Sigmoid colon (tissue), 7 donors: Measurements from ENCODE around the gene TNFSF9. TPM values are rescaled to one million over a fixed set of nuclear protein-coding genes. Genes with fewer than 3 reads are reported as not detected.

Source experiments
- DNase-seq: peaks from one replicate; pipeline ENCODE4 v3.0.0-alpha.2; 2019
- H3K27ac ChIP-seq, 4 donors: fragments of 200-600 bp; sonication (generic); one replicate each; pipeline ENCODE4 v1.5.1; 2016 to 2019; ENCODE audit warnings: mild to moderate bottlenecking in 1 of 4
- H3K27me3 ChIP-seq, 3 donors: fragments of 200-600 bp; sonication (generic); one replicate each; pipeline ENCODE4 v1.5.1; 2019; ENCODE audit warnings: mild to moderate bottlenecking in 1 of 3
- H3K36me3 ChIP-seq, 4 donors: fragments of 200-600 bp; sonication (generic); one replicate each; pipeline ENCODE4 v1.5.1; 2016 to 2019
- H3K4me1 ChIP-seq, 4 donors: fragments of 200-600 bp; sonication (generic); one replicate each; pipeline ENCODE4 v1.5.1; 2017 to 2019
- H3K4me3 ChIP-seq, 4 donors: fragments of 200-600 bp; sonication (generic); one replicate each; pipeline ENCODE4 v1.5.1; 2017 to 2019; ENCODE audit warnings: mild to moderate bottlenecking in 2 of 4, moderate library complexity in 1 of 4
- H3K9me3 ChIP-seq, 4 donors: fragments of 200-600 bp in 3 of 4; sonication (generic) in 3 of 4; one replicate each; pipeline versions ENCODE4 v1.5.1 to v1.6.1; 2013 to 2019
- CTCF ChIP-seq, 4 experiments: fragments of 450-650 bp in 3 of 4; fragments of 200-600 bp in 1 of 4; IDR thresholded peaks; one replicate each; pipeline ENCODE4 v1.5.1; 2016 to 2019; ENCODE audit warnings: antibody characterized with exemption in 4 of 4, mild to moderate bottlenecking in 3 of 4, moderate library complexity in 2 of 4
- EP300 ChIP-seq, 4 donors: sonication (generic); formaldehyde crosslinking; IDR thresholded peaks; one replicate each; pipeline ENCODE4 v1.6.1; 2017; ENCODE audit warnings: antibody characterized with exemption in 4 of 4
- POLR2A ChIP-seq, 2 donors: fragments of 450-650 bp; IDR thresholded peaks; one replicate each; pipeline ENCODE4 v1.6.1; 2016; ENCODE audit warnings: antibody characterized with exemption in 2 of 2, mild to moderate bottlenecking in 2 of 2, moderate library complexity in 2 of 2
- POLR2AphosphoS5 ChIP-seq, 4 donors: sonication (generic); formaldehyde crosslinking; IDR thresholded peaks; one replicate each; pipeline ENCODE4 v1.6.1; 2017; ENCODE audit warnings: antibody characterized with exemption in 4 of 4
- WGBS, 2 donors: extraction: QIAGEN DNeasy Blood & Tissue Kit; methylation state at CpG; one replicate each; pipeline ENCODE4 v1.1.7; 2013; 5-methylcytosine and 5-hydroxymethylcytosine counted together
- intact Hi-C: fragments of 100-400 bp; cut with DNase I; formaldehyde crosslinking; loops from one replicate; pipeline ENCODE4 v1.15.1; 2023
- polyA plus RNA-seq, 3 donors: library from polyadenylated mRNA; stranded (reverse); fragments of 200-250 nt; gene quantifications; one replicate each; pipeline ENCODE4 v1.2.3, GENCODE V29; 2013
- total RNA-seq, 4 donors: library from RNA; depleted of rRNA; stranded (reverse); fragments of >200 nt; gene quantifications; one replicate each; pipeline ENCODE4 v1.1.0, GENCODE V29; 2016
- donor health status: healthy with polysubstance abuse.
- donor health status: Bipolar disorder and iron deficiency.
- donor health status: healthy.

Gene TNFSF9
- total and polyA plus RNA-seq, 7 donors = 0.16 to 4.2 (median 0.53) TPM; not detected in 1

- Histone ChIP-seq H3K36me3 (no peaks in the 10 kb centered on the region), H3K9me3 (peaks cover 0 to 6% (median 4%) of the 10 kb centered on the region in 4 donors), H3K4me1 (no peaks in the 10 kb centered on the region), H3K4me3 (no peak overlapping the region), H3K27me3 (no peaks in the 10 kb centered on the region), H3K27ac (no peak overlapping the region)
- intact Hi-C loops = no loop called here
- 72 to 84% methylated on average over 4 of the region's 4 CpGs for WGBS, 2 donors
- no peak for DNase-seq
- TF ChIP-seq EP300 (IDR thresholded peaks at IDR 0.05) (no peak), POLR2AphosphoS5 (IDR thresholded peaks at IDR 0.05) (no peak)
These were observed 38.8 kb upstream of the TNFSF9 start for GRCh38 chr19:6491802-6492592.

GRCh38 chr19:6494438-6495036 is 36.3 kb upstream of the TNFSF9 start:
- Histone ChIP-seq H3K9me3 (peaks cover 0 to 6% (median 4%) of the 10 kb centered on the region in 4 donors), H3K4me3 (no peak overlapping the region), H3K27me3 (no peaks in the 10 kb centered on the region), H3K27ac (no peak overlapping the region), H3K36me3 (no peaks in the 10 kb centered on the region), H3K4me1 (no peaks in the 10 kb centered on the region)
- 68 to 80% methylated on average over 8 of the region's 8 CpGs for WGBS, 2 donors
- DNase-seq = no peak
- intact Hi-C loops = no loop called here
- TF ChIP-seq EP300 (IDR thresholded peaks at IDR 0.05) (no peak), POLR2A (IDR thresholded peaks at IDR 0.05) (no peak), POLR2AphosphoS5 (IDR thresholded peaks at IDR 0.05) (no peak), CTCF (IDR thresholded peaks at IDR 0.05) (no peak)

- H3K36me3 ChIP-seq = no peaks in the 10 kb centered on the region
- H3K27me3 ChIP-seq = peaks cover 0 to 8% (median 4%) of the 10 kb centered on the region in 3 donors
- DNase-seq = no peak
- TF ChIP-seq POLR2AphosphoS5 (IDR thresholded peaks at IDR 0.05) = no peak
- no peak for TF ChIP-seq EP300 (IDR thresholded peaks at IDR 0.05)
- TF ChIP-seq POLR2A (IDR thresholded peaks at IDR 0.05) = no peak
- intact Hi-C loops = no loop called here
- no peak overlapping the region for H3K27ac ChIP-seq
- H3K4me3 ChIP-seq = no peak overlapping the region
- WGBS, 2 donors = 94 to 97% methylated on average over 19 of the region's 19 CpGs
- peaks cover 0 to 6% (median 4%) of the 10 kb centered on the region in 4 donors for H3K9me3 ChIP-seq
- no peaks in the 10 kb centered on the region for H3K4me1 ChIP-seq
These were observed 34.9 kb upstream of the TNFSF9 start for GRCh38 chr19:6495947-6496346.

- H3K4me3 ChIP-seq = no peak overlapping the region
- DNase-seq = no peak
- H3K4me1 ChIP-seq = peaks cover 0 to 13% (median 13%) of the 10 kb centered on the region in 4 donors
- no peaks in the 10 kb centered on the region for H3K9me3 ChIP-seq
- intact Hi-C loops = no loop called here
- WGBS, 2 donors = 53 to 71% methylated on average over 7 of the region's 7 CpGs
- H3K27ac ChIP-seq = no peak overlapping the region
- no peak for TF ChIP-seq EP300 (IDR thresholded peaks at IDR 0.05)
- no peaks in the 10 kb centered on the region for H3K36me3 ChIP-seq
- H3K27me3 ChIP-seq = peaks cover 18 to 34% (median 24%) of the 10 kb centered on the region in 3 donors
These were observed 32.4 kb upstream of the TNFSF9 start for GRCh38 chr19:6498294-6499036.

- TF ChIP-seq EP300 (IDR thresholded peaks at IDR 0.05) = no peak
- TF ChIP-seq CTCF (IDR thresholded peaks at IDR 0.05) = no peak
- no peak for TF ChIP-seq POLR2A (IDR thresholded peaks at IDR 0.05)
- TF ChIP-seq POLR2AphosphoS5 (IDR thresholded peaks at IDR 0.05) = no peak
- Histone ChIP-seq H3K4me3 (no peak overlapping the region), H3K4me1 (peaks cover 0 to 13% (median 13%) of the 10 kb centered on the region in 4 donors), H3K27ac (no peak overlapping the region), H3K9me3 (no peaks in the 10 kb centered on the region), H3K36me3 (no peaks in the 10 kb centered on the region), H3K27me3 (peaks cover 18 to 40% (median 24%) of the 10 kb centered on the region in 3 donors)
- DNase-seq = no peak
- WGBS, 2 donors = 39 to 75% methylated on average over 17 of the region's 17 CpGs
- intact Hi-C loops = no loop called here
These were observed 31.6 kb upstream of the TNFSF9 start for GRCh38 chr19:6499052-6499790.
